ENCODE data around the gene RPN1.

Gene RPN1

GRCh38 chr3:128648940-128649663, 1.5 kb downstream of the RPN1 start:
- DNase-seq = no peak

- no peak for DNase-seq
Observed at GRCh38 chr3:128648402-128648801, 2.2 kb downstream of the RPN1 start.

GRCh38 chr3:128647307-128647706, 3.3 kb downstream of the RPN1 start:
- DNase-seq = no peak

- no peak for DNase-seq
Observed at GRCh38 chr3:128634075-128634611, 16.5 kb downstream of the RPN1 start.

GRCh38 chr3:128632301-128632700, 18.3 kb downstream of the RPN1 start:
- no peak for DNase-seq

GRCh38 chr3:128629936-128630335, 20.7 kb downstream of the RPN1 start:
- DNase-seq = no peak

GRCh38 chr3:128625409-128625945, 25.1 kb downstream of the RPN1 start:
- no peak for DNase-seq

- no peak for DNase-seq
Observed at GRCh38 chr3:128624526-128625138, 26.0 kb downstream of the RPN1 start.

GRCh38 chr3:128623762-128624176, 26.8 kb downstream of the RPN1 start:
- DNase-seq = peak; percentile 16

- no peak for DNase-seq
Observed at GRCh38 chr3:128621931-128622330, 28.7 kb downstream of the RPN1 start.

GRCh38 chr3:128621234-128621633, 29.4 kb downstream of the RPN1 start:
- no peak for DNase-seq

GRCh38 chr3:128620268-128620691, 30.3 kb downstream of the RPN1 start:
- DNase-seq = no peak

GRCh38 chr3:128619146-128619890, 31.3 kb downstream of the RPN1 start:
- DNase-seq = peak; percentile 65

GRCh38 chr3:128618398-128618726, 32.3 kb downstream of the RPN1 start:
- DNase-seq = no peak

- DNase-seq = peak; percentile 95
Observed at GRCh38 chr3:128617557-128618397, 32.8 kb downstream of the RPN1 start.

GRCh38 chr3:128617270-128617556, 33.4 kb downstream of the RPN1 start:
- no peak for DNase-seq

- no peak for DNase-seq
Observed at GRCh38 chr3:128616516-128617269, 33.9 kb downstream of the RPN1 start.

- DNase-seq = no peak
Observed at GRCh38 chr3:128614076-128614475, 36.5 kb downstream of the RPN1 start.

GRCh38 chr3:128613083-128613829, 37.4 kb downstream of the RPN1 start:
- no peak for DNase-seq

- DNase-seq = no peak
Observed at GRCh38 chr3:128610451-128611070, 40.1 kb downstream of the RPN1 start.

GRCh38 chr3:128609294-128609693, 41.3 kb downstream of the RPN1 start:
- no peak for DNase-seq

All from fibroblast of upper back skin (primary cell).